Measurements from ENCODE around the gene PTPRU.

DNA sequence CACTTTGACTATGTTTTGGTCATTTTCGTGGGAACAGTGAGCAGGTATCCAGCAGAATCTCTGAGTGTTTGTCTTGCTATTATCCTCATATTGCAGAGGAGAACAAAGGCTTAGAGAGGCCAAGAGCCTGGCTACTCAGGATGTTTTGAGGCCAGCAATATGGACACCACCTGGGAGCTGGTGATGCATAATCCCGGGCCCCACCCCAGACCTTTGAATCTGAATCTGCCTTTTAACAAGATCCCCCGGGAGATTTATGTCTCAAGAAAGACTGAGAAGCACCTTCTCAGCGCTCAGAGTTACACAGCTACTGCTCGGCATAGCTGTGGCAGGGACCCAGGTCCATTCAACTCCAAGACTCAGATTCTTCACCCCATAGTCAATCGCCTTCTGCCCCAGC, 72.8 kb downstream of the PTPRU start:
- TF ChIP-seq, protein P1, sequence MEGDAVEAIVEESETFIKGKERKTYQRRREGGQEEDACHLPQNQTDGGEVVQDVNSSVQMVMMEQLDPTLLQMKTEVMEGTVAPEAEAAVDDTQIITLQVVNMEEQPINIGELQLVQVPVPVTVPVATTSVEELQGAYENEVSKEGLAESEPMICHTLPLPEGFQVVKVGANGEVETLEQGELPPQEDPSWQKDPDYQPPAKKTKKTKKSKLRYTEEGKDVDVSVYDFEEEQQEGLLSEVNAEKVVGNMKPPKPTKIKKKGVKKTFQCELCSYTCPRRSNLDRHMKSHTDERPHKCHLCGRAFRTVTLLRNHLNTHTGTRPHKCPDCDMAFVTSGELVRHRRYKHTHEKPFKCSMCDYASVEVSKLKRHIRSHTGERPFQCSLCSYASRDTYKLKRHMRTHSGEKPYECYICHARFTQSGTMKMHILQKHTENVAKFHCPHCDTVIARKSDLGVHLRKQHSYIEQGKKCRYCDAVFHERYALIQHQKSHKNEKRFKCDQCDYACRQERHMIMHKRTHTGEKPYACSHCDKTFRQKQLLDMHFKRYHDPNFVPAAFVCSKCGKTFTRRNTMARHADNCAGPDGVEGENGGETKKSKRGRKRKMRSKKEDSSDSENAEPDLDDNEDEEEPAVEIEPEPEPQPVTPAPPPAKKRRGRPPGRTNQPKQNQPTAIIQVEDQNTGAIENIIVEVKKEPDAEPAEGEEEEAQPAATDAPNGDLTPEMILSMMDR (IDR thresholded peaks at IDR 0.05 in 4 of 5, conservative IDR thresholded peaks at IDR 0.05 in 1 of 5) = no peak
- TF ChIP-seq POLR2A (IDR thresholded peaks at IDR 0.05) = no peak

All from gastrocnemius medialis (tissue), 4 donors.